T-cell (primary cell): ENCODE results near the gene ASAP2. TPM values are rescaled to one million over a fixed set of nuclear protein-coding genes. Genes with fewer than 3 reads are reported as not detected.

ENCODE experiments used
- ATAC-seq, 4 experiments: fragments of 200-7000 bp in 3 of 4; fragments of 150-1000 bp in 1 of 4; cut with Tn5 transposase; replicated peaks in 1 of 4; 1 replicate in 3 of 4; 2 replicates in 1 of 4; pipeline ENCODE4 v1.10.0; 2021; ENCODE audit warnings: moderate library complexity in 3 of 4, mild to moderate bottlenecking in 2 of 4, moderate number of reproducible peaks in 1 of 4
- CTCF ChIA-PET, 2 donors: fragments of 300-600 bp; sonication (Branson Sonifier 250); formaldehyde crosslinking; loops; one replicate each; lab custom pipeline; 2022; ENCODE audit warnings: antibody characterized with exemption in 2 of 2; lab: Charles Lee
- POLR2A ChIA-PET, 2 donors: fragments of 300-600 bp; sonication (Branson Sonifier 250); formaldehyde crosslinking; loops; one replicate each; lab custom pipeline; 2022; ENCODE audit warnings: antibody characterized with exemption in 2 of 2; lab: Charles Lee
- DNase-seq, 35 experiments: peaks; one replicate each; pipeline versions ENCODE4 v3.0.0 to v3.0.0-alpha.2; 2013 to 2023
- H3K27ac ChIP-seq: one replicate; pipeline ENCODE4 v1.5.1; 2013; ENCODE audit warnings: low read length
- H3K27me3 ChIP-seq, 2 experiments: replicated peaks in 1 of 2; 1 replicate in 1 of 2; 2 replicates in 1 of 2; pipeline versions ENCODE4 v1.6.1 to v1.7.0; 2013; ENCODE audit warnings: low read length in 1 of 2, mixed read lengths in 1 of 2; ENCODE audit not compliant: control insufficient read depth in 2 of 2, insufficient read depth in 2 of 2; ENCODE audit errors: extremely low read depth in 1 of 2
- H3K36me3 ChIP-seq, 2 donors: 1 replicate in 1 of 2; 2 replicates in 1 of 2; pipeline versions ENCODE4 v1.6.1 to v1.7.0; 2013; ENCODE audit warnings: low read length in 1 of 2; ENCODE audit not compliant: control insufficient read depth in 2 of 2, insufficient read depth in 1 of 2; ENCODE audit errors: extremely low read depth in 1 of 2
- H3K4me1 ChIP-seq, 2 experiments: 1 replicate in 1 of 2; 2 replicates in 1 of 2; pipeline versions ENCODE4 v1.6.1 to v1.7.0; 2013; ENCODE audit warnings: low read length in 2 of 2, mixed read lengths in 1 of 2; ENCODE audit not compliant: insufficient read depth in 2 of 2, control insufficient read depth in 1 of 2; ENCODE audit errors: extremely low read depth in 1 of 2
- H3K4me3 ChIP-seq, 2 donors: 1 replicate in 1 of 2; 2 replicates in 1 of 2; pipeline versions ENCODE4 v1.5.1 to v1.7.0; 2013; ENCODE audit warnings: mild to moderate bottlenecking in 2 of 2, low read length in 1 of 2, moderate library complexity in 1 of 2; ENCODE audit not compliant: control insufficient read depth in 1 of 2; ENCODE audit errors: extremely low read depth in 1 of 2
- H3K9me3 ChIP-seq: 2 replicates; pipeline ENCODE4 v1.7.0; 2013
- H3K27ac Mint-ChIP-seq, 2 donors: one replicate each; pipeline ENCODE4 v1.8.0; 2020 to 2021; ENCODE audit warnings: mild to moderate bottlenecking in 2 of 2, mixed read lengths in 2 of 2
- H3K27me3 Mint-ChIP-seq, 2 donors: one replicate each; pipeline ENCODE4 v1.8.0; 2021 to 2022; ENCODE audit warnings: mixed read lengths in 2 of 2
- H3K36me3 Mint-ChIP-seq: one replicate; pipeline ENCODE4 v1.8.0; 2021; ENCODE audit warnings: mixed read lengths
- H3K4me1 Mint-ChIP-seq, 3 donors: one replicate each; pipeline ENCODE4 v1.8.0; 2020 to 2022; ENCODE audit warnings: mixed read lengths in 3 of 3, mild to moderate bottlenecking in 1 of 3
- H3K4me3 Mint-ChIP-seq, 3 donors: one replicate each; pipeline ENCODE4 v1.8.0; 2020 to 2022; ENCODE audit warnings: mild to moderate bottlenecking in 3 of 3, mixed read lengths in 3 of 3, moderate library complexity in 3 of 3
- H3K9me3 Mint-ChIP-seq, 3 donors: one replicate each; pipeline ENCODE4 v1.8.0; 2020 to 2022; ENCODE audit warnings: mixed read lengths in 3 of 3
- WGBS: methylation state at CpG from one replicate; pipeline ENCODE4 v1.1.5; 2013; ENCODE audit warnings: missing lambda C conversion rate; ENCODE audit not compliant: insufficient coverage; 5-methylcytosine and 5-hydroxymethylcytosine counted together
- total RNA-seq, 35 experiments: library from RNA in 6 of 35; stranded (reverse) in 6 of 35; fragments of 120-200 nt in 1 of 35; gene quantifications; one replicate each; pipeline versions ENCODE4 v1.2.1 to v1.2.4 and lab custom pipeline; 2013 to 2026

The ASAP2 gene
- total RNA-seq, 5 donors from 2014 or later (not counting 1 experiment from before 2014, with no cell fraction given), result 0.10 to 0.38 (median 0.27) TPM; not detected in 1

DNA sequence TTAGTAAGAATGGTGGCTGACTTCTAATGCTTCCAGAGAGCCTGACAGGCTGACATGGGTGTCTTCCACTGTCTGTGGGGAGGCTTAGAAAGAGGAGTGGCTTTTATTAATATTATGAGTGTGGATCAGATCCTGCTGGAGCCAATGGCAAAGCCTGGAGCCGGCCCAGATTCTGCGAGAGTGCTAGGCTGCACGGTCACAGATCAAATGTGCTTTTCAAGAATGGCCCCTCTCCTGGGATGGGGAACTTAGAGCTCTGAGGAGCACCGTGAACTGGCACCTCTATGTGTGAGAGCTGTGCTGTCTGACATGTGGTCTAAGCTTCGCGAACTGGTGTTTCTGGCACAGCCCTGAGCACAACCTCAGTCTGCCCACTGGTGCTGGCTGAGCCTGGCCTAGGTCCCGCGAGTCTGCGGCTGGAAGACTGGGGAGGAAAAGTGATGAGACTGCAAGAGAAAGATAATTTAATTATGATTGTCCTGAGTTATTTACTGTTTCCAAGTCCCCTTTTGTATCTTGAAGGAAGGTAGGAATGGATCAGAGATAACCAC is 70.4 kb downstream of the ASAP2 start:
- Mint-ChIP-seq H3K27ac (no peak overlapping the region), H3K9me3 (peaks cover 0 to 8% (median 4%) of the 10 kb centered on the region in 3 donors), H3K4me1 (no peaks in the 10 kb centered on the region), H3K27me3 (peaks cover 24 to 34% of the 10 kb centered on the region in 2 donors), H3K4me3 (no peak overlapping the region), H3K36me3 (no peaks in the 10 kb centered on the region)
- POLR2A ChIA-PET, result no interaction called here
- ATAC-seq, result no peak
- 76% methylated on average over 3 of the region's 9 CpGs for WGBS
- no peak for DNase-seq
- Histone ChIP-seq H3K36me3 (no peaks in the 10 kb centered on the region), H3K27me3 (peaks cover 0 to 18% of the 10 kb centered on the region in 2 experiments), H3K27ac (no peak overlapping the region), H3K4me3 (no peak overlapping the region), H3K4me1 (no peaks in the 10 kb centered on the region), H3K9me3 (no peaks in the 10 kb centered on the region)
- CTCF ChIA-PET, result no interaction called here

DNA sequence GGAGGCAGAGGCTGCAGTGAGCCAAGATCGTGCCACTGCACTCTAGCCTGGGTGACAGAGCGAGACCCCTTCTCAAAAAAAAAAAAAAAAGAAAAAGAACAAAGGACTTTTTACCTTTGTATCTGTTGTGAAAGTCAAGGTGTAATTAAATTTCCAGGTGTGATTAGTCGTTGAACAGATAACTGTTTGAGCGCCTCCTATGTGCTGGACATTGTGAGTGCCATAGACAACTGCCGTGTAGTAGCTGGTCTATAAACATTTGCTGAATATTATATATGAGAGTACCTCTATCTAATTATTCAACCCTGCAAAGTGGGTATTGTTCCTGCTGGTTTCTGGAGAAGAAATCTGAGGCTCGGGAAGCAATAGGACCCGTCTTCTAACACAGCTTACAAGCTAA is 71.8 kb downstream of the ASAP2 start:
- WGBS, result 100% methylated on average over 2 of the region's 7 CpGs
- no peaks in the 10 kb centered on the region for H3K36me3 ChIP-seq
- POLR2A ChIA-PET, result no interaction called here
- H3K36me3 Mint-ChIP-seq, result no peaks in the 10 kb centered on the region
- H3K4me3 ChIP-seq, result no peak overlapping the region
- DNase-seq (no peak), ATAC-seq (no peak)
- no peak overlapping the region for H3K27ac Mint-ChIP-seq
- H3K27ac ChIP-seq, result no peak overlapping the region
- no peaks in the 10 kb centered on the region for H3K4me1 Mint-ChIP-seq
- CTCF ChIA-PET, result interaction anchor here in 1 of 2 donors (0.5 kb wide), 1 partner anchor 130 kb away, joined by 4 read pairs; no protein-coding TSS in a partner anchor
- H3K4me3 Mint-ChIP-seq, result no peak overlapping the region
- H3K27me3 Mint-ChIP-seq, result peaks cover 16 to 31% of the 10 kb centered on the region in 2 donors
- H3K27me3 ChIP-seq, result peaks cover 0 to 23% of the 10 kb centered on the region in 2 experiments
- H3K4me1 ChIP-seq, result no peaks in the 10 kb centered on the region
- no peaks in the 10 kb centered on the region for H3K9me3 Mint-ChIP-seq
- no peaks in the 10 kb centered on the region for H3K9me3 ChIP-seq

DNA sequence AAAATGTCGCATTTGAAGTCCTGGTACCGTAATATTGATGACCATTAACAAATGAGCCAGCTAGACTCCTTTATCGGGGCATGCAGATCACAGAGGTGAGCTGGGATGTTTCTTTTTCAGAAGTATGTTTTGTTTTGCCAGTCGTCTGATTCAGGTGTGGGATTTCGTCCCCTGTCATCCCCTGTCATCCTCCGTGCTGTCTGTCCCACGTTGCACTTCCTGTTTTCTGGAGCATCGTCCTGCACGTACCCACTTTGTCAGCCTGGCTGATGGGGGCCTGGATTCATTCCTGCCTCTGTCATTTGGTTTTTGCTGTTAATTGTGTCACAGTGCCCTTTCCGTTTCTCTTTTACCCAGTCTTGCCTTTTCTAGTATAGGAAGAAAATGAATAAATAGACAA is 72.8 kb downstream of the ASAP2 start:
- Mint-ChIP-seq H3K4me3 (no peak overlapping the region), H3K4me1 (no peaks in the 10 kb centered on the region), H3K36me3 (no peaks in the 10 kb centered on the region), H3K27me3 (peaks cover 16 to 33% of the 10 kb centered on the region in 2 donors), H3K27ac (no peak overlapping the region), H3K9me3 (no peaks in the 10 kb centered on the region)
- no peaks in the 10 kb centered on the region for H3K36me3 ChIP-seq
- no peaks in the 10 kb centered on the region for H3K4me1 ChIP-seq
- no peaks in the 10 kb centered on the region for H3K9me3 ChIP-seq
- H3K4me3 ChIP-seq, result no peak overlapping the region
- H3K27ac ChIP-seq, result no peak overlapping the region
- no peak for ATAC-seq
- ChIA-PET CTCF (no interaction called here), POLR2A (no interaction called here)
- no peak for DNase-seq
- H3K27me3 ChIP-seq, result peaks cover 0 to 23% of the 10 kb centered on the region in 2 experiments
- WGBS, result 81% methylated on average over 9 of the region's 10 CpGs

DNA sequence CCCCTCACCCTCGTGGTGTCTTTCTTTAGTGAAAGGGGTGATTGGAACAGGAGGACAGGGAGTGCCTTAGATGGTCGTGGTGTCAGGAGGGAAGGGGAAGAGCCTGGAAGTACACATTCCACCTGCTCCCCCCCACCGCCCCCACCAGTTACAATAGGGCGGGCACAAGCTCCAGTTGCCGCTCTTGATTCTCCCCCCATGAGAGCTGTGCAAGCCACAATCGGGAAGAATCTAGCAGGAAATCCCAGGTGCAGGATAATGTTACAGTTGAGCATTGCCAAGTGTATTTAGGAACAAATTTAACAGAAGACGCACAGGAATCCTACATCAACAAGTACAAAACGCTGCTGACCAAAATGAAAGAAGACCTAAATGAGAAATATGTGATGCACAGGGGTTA is 73.6 kb downstream of the ASAP2 start:
- no peaks in the 10 kb centered on the region for H3K36me3 Mint-ChIP-seq
- no CpG with 5 or more reads among the region's 8 CpGs for WGBS
- no peak overlapping the region for H3K27ac Mint-ChIP-seq
- H3K9me3 ChIP-seq, result no peaks in the 10 kb centered on the region
- no peak overlapping the region for H3K4me3 ChIP-seq
- no peaks in the 10 kb centered on the region for H3K4me1 ChIP-seq
- no peak overlapping the region for H3K27ac ChIP-seq
- peaks cover 12 to 32% of the 10 kb centered on the region in 2 donors for H3K27me3 Mint-ChIP-seq
- ATAC-seq (no peak), DNase-seq (no peak)
- CTCF ChIA-PET, result no interaction called here
- no peak overlapping the region for H3K4me3 Mint-ChIP-seq
- H3K27me3 ChIP-seq, result peaks cover 0 to 23% of the 10 kb centered on the region in 2 experiments
- no peaks in the 10 kb centered on the region for H3K4me1 Mint-ChIP-seq
- no peaks in the 10 kb centered on the region for H3K9me3 Mint-ChIP-seq
- no peaks in the 10 kb centered on the region for H3K36me3 ChIP-seq
- POLR2A ChIA-PET, result no interaction called here

DNA sequence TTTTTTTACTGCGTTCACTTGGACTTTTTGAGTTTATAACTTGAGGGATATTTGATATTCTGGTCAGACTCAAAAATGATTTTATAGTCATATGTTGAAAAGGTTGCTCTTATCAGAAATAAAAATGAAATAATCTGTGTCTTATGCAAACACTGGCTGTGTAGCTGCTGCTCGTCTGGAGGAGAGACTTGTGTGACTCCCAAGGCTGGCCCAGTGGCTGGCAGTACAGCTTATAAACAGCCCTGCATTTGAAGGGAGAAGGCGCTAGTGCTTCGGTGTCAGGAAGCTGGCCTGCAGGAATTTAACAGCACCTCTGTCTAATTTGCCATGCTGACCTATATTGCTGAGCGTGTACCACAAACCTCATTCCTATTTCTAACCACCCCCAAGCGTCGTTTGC is 74.5 kb downstream of the ASAP2 start:
- Mint-ChIP-seq H3K9me3 (no peaks in the 10 kb centered on the region), H3K4me3 (no peak overlapping the region), H3K4me1 (no peaks in the 10 kb centered on the region), H3K27ac (no peak overlapping the region), H3K36me3 (no peaks in the 10 kb centered on the region), H3K27me3 (peaks cover 12 to 29% of the 10 kb centered on the region in 2 donors)
- no peaks in the 10 kb centered on the region for H3K9me3 ChIP-seq
- 70% methylated on average over 2 of the region's 7 CpGs for WGBS
- ATAC-seq (no peak), DNase-seq (no peak)
- no peaks in the 10 kb centered on the region for H3K36me3 ChIP-seq
- ChIA-PET POLR2A (no interaction called here), CTCF (no interaction called here)
- H3K27me3 ChIP-seq, result peaks cover 0 to 19% of the 10 kb centered on the region in 2 experiments
- H3K4me1 ChIP-seq, result no peaks in the 10 kb centered on the region
- H3K27ac ChIP-seq, result no peak overlapping the region
- no peak overlapping the region for H3K4me3 ChIP-seq

DNA sequence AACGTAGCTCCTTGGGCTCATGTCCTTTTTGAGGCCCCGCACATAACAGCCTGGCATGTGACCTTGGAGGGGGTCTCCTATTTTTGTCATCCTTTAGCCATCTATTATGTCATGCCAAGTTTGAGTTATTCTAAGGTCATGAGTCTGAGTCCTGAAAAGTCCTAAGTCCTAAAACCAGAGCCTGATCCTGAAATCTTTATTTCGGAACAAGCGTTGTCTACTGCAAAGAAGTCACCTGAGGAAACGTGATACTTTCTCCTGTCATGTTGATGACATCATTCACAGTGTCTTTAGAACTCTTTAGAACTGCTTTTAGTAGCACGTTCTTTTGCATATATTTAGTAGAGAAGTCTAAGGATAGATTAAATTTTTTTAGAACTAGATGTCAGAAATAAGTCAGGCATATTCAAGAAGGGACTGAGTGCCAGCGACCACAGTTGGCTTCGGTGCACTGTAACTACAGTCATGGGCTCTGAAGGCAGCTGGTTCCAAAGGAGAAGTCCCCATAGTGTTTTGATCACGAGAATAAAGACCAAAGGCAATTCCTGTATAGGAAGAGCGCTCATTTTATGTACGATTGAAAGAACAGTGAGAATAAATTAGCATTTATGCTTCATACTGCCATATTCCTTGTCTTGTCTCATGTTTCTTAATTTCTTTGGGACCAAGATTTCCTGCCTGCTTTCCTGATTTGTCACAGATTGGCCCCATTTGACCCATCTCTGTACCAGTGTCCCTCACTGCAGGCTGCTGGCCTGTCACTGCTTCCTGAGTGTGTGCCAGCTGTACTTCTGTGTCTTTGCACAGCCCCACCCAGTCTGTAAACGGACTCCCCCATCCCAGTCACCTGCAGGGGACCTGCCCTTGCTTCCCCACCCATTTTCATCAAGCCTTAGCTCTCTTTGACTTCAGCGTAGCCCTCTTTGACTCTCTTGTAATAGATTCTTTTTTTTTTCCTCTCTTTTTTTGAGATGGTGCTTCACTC is 75.8 kb downstream of the ASAP2 start:
- DNase-seq (no peak), ATAC-seq (no peak)
- H3K4me3 Mint-ChIP-seq, result no peak overlapping the region
- H3K9me3 ChIP-seq, result no peaks in the 10 kb centered on the region
- H3K27ac Mint-ChIP-seq, result no peak overlapping the region
- POLR2A ChIA-PET, result no interaction called here
- H3K36me3 ChIP-seq, result no peaks in the 10 kb centered on the region
- WGBS, result 82% methylated on average over 7 of the region's 13 CpGs
- H3K27ac ChIP-seq, result no peak overlapping the region
- H3K36me3 Mint-ChIP-seq, result no peaks in the 10 kb centered on the region
- peaks cover 19 to 27% of the 10 kb centered on the region in 2 donors for H3K27me3 Mint-ChIP-seq
- no peaks in the 10 kb centered on the region for H3K4me1 ChIP-seq
- no peak overlapping the region for H3K4me3 ChIP-seq
- H3K4me1 Mint-ChIP-seq, result no peaks in the 10 kb centered on the region
- H3K9me3 Mint-ChIP-seq, result no peaks in the 10 kb centered on the region
- CTCF ChIA-PET, result no interaction called here
- H3K27me3 ChIP-seq, result peaks cover 0 to 19% of the 10 kb centered on the region in 2 experiments
